Endometrial microvascular endothelial cells (primary cell): ENCODE data around the gene CST9L. TPM values are rescaled to one million over a fixed set of nuclear protein-coding genes. Genes with fewer than 3 reads are reported as not detected.

ENCODE experiments used
- in situ Hi-C: cut with HindIII; loops from 2 replicates; pipeline ENCODE4 v1.10.0; 2017; ENCODE audit warnings: low sequenced_read_pairs, low pct_unique_long_range_greater_than_20kb; ENCODE audit errors: inconsistent ontology term
- total RNA-seq: library from RNA; depleted of rRNA; stranded (reverse); fragments of >200 nt; gene quantifications from one replicate; pipeline ENCODE4 v1.2.3, GENCODE V29; 2015; ENCODE audit errors: inconsistent ontology term

Gene CST9L, protein sequence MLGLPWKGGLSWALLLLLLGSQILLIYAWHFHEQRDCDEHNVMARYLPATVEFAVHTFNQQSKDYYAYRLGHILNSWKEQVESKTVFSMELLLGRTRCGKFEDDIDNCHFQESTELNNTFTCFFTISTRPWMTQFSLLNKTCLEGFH
- total RNA-seq, result not detected

DNA sequence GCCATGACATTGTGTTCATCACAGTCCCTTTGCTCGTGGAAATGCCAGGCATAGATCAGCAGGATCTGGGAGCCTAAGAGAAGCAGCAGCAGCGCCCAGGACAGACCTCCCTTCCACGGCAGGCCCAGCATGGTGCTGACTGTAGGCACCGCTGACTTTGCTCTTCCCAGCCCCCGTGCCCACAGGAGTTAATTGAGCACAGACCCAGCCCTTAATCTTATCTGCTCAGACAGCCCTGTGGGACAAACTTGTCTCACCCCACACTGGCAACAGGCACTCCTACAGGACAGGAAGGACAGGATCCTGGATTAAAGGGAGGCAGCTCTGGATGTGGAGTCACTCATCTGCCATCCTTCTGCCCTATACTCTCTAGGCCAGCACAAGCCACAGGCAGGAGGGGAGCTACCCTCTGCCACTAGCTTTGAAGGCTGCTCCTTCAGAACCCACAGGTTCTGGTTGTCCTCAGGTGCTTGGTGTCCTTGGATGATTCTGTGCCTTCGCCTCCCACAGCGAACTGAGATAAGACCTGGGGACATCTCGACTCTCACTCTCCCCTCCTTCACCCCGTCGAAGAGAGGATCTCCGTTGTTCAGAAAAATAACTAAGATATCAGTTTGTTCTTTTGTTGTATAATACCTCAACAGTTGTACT, at the start of gene CST9L:
Gene CST9L, minus strand, starts transcription at position 165 of the 651 bp plus-strand sequence. Its CDS starts 34 bp downstream, at position 131.
- in situ Hi-C loops, result no loop called here

DNA sequence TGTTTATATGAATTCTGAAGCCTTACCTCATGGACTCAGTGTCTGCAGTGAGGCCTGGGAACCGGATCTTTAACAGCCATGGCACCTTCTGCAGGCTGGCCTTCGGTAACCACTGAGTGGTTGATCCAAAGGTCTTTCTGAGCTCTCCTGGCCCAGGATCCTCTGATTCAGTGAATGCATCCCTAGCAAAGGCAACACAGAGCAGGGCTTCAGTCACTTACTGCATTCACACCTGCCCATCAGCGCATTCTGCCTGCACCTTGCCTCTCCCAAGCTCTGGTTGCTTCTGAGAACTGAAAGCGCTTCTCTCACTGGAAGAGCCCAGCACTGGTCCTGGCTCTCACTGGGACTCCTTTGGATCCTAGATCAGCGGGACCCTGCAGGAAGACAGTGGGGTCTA, 45.9 kb upstream of the CST9L start:
- in situ Hi-C loops, result no loop called here

DNA sequence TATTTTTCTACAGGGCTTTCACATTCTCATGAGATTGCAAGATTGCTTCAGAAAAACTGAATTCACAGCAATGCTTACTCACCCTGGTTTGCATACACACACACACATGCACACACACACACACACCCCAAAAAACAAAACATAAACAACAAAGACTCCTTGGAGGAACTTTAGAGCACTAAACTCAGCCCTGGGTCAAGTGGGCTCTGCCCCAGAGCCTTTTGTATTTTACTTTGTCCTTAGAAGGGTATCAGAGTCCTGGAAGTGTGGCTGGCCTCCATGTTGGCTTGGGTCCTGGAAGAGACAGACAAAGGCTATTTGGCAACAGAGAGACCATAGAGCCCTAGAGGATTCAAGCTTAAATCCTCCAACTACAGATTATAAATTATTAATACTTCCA, 45.4 kb upstream of the CST9L start:
- in situ Hi-C loops, result no loop called here

DNA sequence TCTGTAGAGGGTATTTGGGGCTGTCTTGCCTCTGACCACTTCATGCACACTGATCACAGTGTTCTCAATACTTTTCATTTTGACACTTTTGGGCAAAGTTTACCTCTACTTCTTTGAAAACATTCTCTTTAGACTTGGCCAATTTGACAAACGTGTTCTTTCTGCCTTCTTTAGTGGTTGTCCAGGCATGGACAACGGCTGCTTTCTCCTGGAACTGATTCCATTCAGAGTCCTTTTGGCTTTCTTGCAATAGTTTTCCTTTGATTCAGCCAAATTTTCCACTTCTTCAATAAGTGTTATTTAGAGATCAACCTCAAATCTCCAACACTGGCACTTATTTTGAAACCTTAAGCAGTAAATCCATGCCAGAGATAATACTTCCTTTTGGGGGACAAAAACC, 44.1 kb upstream of the CST9L start:
- in situ Hi-C loops, result no loop called here

DNA sequence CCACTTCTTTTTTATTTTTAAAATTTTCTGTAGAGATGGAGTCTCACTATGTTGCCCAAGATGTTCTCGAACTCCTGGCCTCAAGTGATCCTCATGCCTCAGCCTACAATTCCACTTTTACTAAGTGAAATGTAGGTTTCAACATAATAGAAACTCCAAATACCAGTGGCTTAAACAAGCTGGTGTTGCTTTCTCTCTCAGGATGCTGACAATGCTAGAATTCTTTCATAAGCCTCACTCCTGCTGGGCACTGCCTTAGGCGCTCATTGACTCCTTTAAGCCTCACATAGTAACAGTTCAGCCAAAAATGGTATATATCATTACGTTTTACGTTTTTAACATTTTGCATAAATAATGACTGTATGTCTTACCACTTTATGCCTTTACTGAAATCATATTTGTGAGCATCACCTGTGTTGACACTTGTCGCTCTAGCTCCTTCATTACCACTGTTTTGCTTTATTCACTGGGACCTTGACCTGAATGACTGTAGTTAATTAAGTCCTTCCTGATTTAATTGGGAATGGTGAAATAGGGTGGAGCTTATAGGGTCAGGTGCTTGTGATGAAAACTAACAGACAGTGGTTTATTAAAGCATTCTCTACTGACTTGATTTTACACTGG, 41.3 kb upstream of the CST9L start:
- in situ Hi-C loops, result no loop called here

DNA sequence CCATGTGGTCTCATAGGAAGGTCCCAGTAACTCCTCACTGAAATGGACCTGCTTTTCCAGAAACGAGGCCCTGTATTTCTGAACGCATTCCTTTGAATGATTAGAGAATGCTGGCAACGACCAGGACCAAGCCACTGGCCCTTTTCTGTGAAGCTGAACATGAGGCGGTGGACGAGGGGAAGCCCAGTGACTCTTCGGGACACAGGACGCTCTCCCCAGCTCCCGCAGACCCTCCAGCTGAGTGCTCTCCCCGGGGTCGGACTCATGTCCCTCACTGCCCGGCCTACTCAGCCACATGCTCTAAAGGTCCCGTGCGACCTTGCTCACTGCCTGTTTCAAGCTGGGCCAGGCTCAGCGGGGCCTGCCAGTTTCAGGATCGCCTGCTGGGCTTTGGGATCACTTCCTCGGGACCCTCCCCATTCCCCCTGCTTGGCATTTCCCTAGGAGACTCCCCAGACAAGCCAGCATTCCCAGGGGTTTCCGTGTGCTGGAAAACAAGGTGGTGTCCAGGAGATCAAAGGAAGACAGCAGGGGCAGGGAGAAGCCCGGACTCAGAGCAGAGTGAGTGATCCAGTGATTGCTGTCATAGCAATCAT, 40.1 kb upstream of the CST9L start:
- in situ Hi-C loops, result no loop called here

DNA sequence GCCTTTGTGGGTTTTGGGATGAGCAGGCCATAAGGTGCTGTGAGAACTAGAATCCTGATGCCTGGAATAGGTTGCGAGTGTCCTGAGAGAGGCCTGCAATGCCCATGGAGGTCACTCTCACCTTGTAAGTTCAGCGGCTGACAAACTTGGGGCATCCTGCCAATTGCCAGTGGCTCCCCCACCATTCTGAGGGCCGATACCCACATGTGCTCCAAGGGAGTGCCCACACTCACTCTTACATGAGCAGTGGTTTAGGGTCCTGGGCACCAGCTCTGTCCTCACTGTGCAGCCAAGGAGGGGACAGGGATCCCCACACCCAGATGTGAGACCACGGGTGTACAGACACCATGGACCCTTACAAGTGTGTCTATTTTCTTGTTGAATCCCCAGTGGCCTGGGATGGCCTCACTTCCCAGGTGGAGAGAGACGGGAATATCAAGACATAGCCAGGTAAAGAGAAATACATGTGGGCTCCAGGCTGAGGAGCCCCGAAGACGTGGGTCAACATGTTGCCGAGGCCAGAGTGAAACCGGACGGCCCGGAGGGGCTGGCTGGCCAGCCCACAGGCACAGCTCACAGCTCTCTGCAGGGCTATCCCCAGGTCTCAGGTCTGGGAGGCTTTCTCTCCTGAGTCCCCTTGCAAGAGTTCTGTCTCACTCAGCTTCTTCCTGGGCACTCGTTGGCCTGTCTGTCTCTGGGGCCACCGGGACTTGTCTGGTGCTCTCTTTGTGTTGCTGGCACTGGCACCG, 39.4 kb upstream of the CST9L start:
- in situ Hi-C loops, result no loop called here

DNA sequence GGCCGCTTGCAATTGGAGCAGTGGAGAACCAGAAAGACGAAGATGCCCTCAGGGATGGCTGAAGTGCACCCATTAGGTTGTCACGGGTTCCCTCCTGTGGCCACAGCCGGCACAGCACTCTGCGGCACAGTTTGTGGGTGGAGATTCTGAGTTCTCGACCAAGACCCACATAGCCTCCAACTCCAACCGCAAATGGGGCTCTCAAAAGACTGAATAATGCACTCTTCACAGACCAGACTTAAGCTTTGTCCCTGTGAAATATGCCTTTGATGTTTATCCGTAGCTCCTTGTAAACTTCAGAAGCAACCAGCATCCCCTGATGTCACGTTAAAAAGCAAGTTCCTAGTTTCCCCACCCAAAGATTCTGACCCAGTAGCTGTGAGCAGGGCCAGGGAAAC, 38.4 kb upstream of the CST9L start:
- in situ Hi-C loops, result no loop called here

DNA sequence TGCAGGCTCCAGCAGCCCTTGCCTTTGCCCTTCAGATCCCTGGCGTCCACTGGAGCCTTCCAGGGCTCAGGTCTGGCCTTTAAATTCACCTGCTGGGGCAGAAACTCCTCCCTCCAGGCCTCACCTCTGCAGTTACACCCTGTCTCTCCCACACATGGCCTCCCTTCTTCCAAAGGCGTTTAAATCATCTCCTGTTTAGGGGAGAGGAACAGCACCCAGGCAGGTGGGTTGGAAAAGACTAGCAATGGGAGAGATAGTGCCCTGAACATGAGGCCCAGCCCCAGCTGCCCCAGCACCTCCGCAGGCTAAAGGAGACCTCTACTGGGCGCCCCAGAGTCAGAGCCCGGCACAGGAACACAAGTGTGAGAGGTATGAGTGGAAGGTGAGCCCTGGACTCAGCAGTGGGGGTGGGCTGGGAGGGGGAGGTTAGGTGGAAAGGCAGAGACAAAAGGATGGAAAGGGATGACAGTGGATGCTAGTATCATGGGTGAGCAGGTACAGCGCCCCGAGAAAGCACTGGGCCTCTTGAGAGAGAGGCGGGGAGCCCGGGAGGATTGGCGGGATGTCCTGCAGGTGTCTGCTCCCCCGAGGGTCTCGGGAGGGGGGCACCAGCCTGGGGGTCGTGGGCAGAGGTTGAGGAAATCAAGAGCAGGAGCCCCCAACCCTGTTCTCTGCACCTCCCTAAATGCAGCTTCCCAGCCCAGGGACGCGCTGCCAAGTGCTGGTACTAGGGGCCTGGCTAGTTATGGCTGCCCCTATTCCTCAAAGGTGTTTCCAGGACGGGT, 37.8 kb upstream of the CST9L start, which contains the start of gene CST9:
Gene CST9, minus strand, starts transcription at position 51 of the 785 bp plus-strand sequence. CDS start 53 bp downstream, outside the sequence.
- in situ Hi-C loops, result no loop called here

DNA sequence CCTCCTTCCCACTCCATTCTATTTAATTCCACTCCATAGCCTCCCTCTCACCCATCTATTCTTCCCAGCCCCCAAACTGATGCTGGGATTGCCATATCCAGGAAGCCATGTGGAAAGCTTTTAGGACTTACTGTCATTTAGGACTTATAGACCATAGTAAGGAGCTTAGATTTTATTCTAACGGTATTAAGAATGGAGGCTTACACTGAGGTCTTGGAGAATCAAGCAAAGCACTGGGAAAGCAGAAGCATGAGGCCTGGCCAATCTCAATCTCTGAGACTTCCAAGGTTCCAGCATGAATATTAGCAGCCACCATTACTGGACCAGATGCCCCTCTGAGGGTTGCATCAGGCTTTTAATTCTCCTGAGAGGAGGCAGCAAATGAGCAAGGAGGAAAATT, 36.0 kb upstream of the CST9L start:
- in situ Hi-C loops, result no loop called here

DNA sequence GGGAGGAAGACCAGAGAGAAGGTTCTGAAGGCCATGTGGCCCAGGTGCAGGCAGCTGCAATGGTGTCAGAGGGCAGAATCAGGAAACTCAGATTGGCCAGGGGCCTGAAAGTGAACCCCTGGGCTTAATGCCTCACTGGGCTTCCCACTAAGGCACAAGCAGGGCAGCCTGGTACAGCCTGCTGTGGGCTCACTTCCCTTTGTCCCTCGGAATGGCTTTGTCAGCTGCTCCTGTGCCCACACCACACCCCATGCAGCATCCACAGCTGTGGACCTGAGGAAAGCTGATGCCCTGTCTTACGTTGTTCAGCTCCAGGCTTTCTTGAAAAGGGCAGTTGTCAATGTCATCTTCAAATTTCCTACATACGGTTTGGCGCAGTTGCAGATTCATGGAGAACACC, 35.0 kb upstream of the CST9L start:
- in situ Hi-C loops, result no loop called here

DNA sequence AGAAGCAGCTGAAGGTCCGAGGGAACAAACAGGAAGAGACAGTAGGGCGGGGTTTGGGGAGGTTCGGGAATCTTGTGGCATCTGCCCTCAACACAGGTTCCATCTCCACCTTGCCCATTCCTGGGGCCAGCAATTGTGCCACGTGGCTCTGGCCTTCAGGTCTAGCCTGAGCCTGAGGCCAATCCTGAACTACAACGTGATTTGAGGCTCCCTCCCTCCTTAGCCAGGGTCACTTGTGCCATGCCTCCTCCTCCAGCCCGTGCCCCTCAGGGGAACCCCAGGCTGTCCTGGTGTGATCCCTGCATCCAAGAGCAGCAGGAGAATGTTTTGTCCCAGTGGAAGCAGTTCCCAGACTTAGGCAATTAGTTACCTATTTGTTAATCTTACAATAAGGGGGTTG, 34.4 kb upstream of the CST9L start:
- in situ Hi-C loops, result no loop called here

DNA sequence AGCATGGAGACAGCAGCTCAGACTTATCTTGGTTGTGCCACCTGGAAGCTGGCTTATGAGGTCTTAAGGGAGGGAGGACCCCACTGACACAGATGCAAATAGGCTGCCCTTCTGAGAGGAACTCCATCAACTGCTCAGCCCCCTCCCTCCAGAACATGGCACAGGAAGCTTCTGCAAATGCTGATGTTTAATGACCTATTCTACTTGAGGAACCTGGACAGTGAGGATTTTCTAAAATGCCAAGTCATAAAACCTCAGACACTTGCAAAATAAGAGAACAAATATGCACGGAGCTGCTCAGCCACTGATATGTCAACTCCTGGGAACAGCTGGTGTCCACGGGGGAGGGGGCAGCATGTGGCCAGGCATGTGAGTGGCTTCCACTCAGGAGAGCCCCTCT, 34.0 kb upstream of the CST9L start:
- in situ Hi-C loops, result no loop called here

DNA sequence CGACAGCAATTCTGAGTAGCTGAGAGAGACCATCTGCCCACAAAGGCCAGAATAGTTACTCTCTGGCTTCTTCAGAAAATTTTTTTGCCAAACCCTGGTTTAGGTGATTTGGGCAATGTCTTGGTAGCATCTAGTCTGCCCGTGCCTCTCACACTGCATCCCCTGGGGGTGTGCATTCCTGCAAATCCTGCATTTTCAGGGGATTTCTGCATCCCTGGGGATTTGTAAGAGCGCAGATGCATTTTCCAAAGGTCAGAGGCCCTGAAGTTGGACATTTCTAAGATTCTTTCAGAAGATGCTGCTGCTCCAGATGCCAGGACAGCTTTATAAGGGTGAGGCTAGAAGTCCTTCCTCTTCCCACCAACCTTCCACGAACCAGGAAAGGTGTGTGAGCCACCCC, 33.4 kb upstream of the CST9L start:
- in situ Hi-C loops, result no loop called here

DNA sequence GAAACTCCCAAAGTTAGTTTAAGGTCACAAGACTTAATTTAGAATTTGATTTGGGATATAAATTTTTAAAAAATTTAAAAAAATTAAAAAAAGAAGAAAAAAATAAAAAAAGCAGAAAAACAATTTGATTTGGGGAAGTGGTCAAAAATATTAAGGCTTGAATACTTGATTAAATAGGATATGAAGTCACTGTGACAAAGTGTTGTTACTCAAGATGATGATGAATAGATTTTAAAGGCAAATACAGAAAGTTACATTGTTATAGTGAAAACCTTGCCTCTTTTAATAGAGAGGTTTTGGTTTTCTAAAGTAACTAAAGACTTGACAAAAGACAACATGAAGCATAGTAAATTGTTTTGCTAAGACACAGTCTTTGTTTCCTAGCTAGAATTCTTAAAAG, 30.2 kb upstream of the CST9L start:
- in situ Hi-C loops, result no loop called here

DNA sequence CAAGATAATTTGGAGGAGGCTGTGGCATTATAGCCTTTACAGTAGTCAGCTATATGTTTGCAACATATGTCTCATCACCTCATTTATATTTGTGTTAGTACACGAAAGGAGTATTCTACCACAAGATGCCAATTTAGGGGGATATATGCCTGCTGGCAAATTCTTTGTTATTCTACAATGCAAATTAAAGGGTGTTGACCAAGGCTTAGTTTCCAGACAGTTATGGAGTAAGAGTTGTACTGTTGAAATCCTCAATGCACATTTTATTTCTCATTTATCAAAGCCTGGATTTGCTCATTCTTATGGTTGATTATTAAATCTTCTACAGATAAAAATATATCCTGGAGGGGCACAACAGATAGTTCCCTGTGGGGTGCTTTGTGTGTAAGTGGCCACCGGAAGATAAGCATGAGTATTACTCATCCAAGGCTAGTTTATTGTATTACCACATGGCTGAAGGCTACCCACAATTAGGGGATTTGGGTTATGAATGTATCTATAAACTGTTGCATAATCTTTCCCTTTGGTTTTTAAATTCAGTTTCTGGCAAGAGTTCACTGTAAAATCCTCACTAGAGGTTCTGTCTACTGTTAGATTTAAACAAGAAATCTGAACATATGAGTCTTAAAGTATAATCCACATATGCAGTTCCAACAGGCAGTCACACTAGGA, 28.4 kb upstream of the CST9L start:
- in situ Hi-C loops, result no loop called here

DNA sequence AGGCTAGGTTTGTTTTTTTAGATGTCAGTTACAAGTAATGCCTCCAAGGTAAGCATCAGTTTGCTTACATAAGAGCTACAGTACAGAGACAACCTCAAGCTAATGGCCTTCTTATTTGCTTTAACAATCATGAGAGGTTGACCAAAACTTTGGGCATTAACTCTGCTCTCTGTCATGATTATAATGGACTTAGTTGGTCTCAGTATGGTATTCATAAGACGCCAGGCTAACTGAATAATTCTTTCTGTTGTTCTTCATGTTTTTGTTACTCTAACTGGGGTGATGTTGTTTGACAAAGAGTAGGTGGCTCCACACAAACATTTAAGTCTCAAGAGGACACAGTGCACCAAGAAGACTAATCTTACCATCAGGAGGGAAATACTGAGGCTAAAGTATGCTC, 27.7 kb upstream of the CST9L start:
- in situ Hi-C loops, result no loop called here
